ELF-1 (cell line): ENCODE data around the gene FLT1.

Experiments used
- DNase-seq: peaks from one replicate; pipeline ENCODE4 v3.0.0-alpha.2; 2016; ENCODE audit warnings: low read depth, low spot score

FLT1 gene

GRCh38 chr13:28527629-28528028 lies 32.7 kb upstream of the FLT1 start:
- DNase-seq = no peak

- DNase-seq = no peak
Observed at GRCh38 chr13:28526876-28527275, 31.9 kb upstream of the FLT1 start.

GRCh38 chr13:28522871-28523270 lies 27.9 kb upstream of the FLT1 start:
- no peak for DNase-seq

- DNase-seq = no peak
Observed at GRCh38 chr13:28513745-28514144, 18.8 kb upstream of the FLT1 start.

- no peak for DNase-seq
Observed at GRCh38 chr13:28510542-28510941, 15.6 kb upstream of the FLT1 start.

- DNase-seq = no peak
Observed at GRCh38 chr13:28510066-28510465, 15.1 kb upstream of the FLT1 start.

GRCh38 chr13:28505543-28506135 lies 10.7 kb upstream of the FLT1 start:
- DNase-seq = peak; percentile 39

GRCh38 chr13:28503182-28503967 lies 8.4 kb upstream of the FLT1 start:
- peak; percentile 68 for DNase-seq

- DNase-seq = peak; percentile 77
Observed at GRCh38 chr13:28501547-28501946, 6.6 kb upstream of the FLT1 start.

GRCh38 chr13:28499609-28500008 lies 4.7 kb upstream of the FLT1 start:
- DNase-seq = no peak

- peak; percentile 62 for DNase-seq
Observed at GRCh38 chr13:28498481-28499115, 3.7 kb upstream of the FLT1 start.

- DNase-seq = no peak
Observed at GRCh38 chr13:28497143-28497876, 2.4 kb upstream of the FLT1 start.

GRCh38 chr13:28496188-28496564 lies 1.2 kb upstream of the FLT1 start:
- DNase-seq = peak; percentile 31

GRCh38 chr13:28495538-28496187 lies 735 bp upstream of the FLT1 start:
- DNase-seq = no peak

GRCh38 chr13:28494504-28494777 lies 487 bp downstream of the FLT1 start:
- DNase-seq = no peak

- peak; percentile 56 for DNase-seq
Observed at GRCh38 chr13:28493740-28494503, 1.0 kb downstream of the FLT1 start.

GRCh38 chr13:28492569-28493367 lies 2.2 kb downstream of the FLT1 start:
- DNase-seq = no peak

GRCh38 chr13:28490061-28490460 lies 4.9 kb downstream of the FLT1 start:
- DNase-seq = no peak

GRCh38 chr13:28489524-28489931 lies 5.4 kb downstream of the FLT1 start:
- no peak for DNase-seq

GRCh38 chr13:28488376-28489005 lies 6.4 kb downstream of the FLT1 start:
- no peak for DNase-seq
